Activated naive CD8-positive, alpha-beta T cell treated with anti-CD3 and anti-CD28 coated beads for 36 hours (primary cell): ENCODE data around the gene MORN1. TPM values are rescaled to one million over a fixed set of nuclear protein-coding genes. Genes with fewer than 3 reads are reported as not detected.
A peak's percentile ranks its signal among the peaks of the same experiment; 100 is the strongest.

ENCODE experiments used
- DNase-seq: peaks from one replicate; pipeline ENCODE4 v3.0.0; 2021
- H3K27ac Mint-ChIP-seq: one replicate; pipeline ENCODE4 v1.8.0; 2022; ENCODE audit warnings: mild to moderate bottlenecking, moderate library complexity, mixed read lengths
- H3K27me3 Mint-ChIP-seq: one replicate; pipeline ENCODE4 v1.8.0; 2022; ENCODE audit warnings: mild to moderate bottlenecking, mixed read lengths
- H3K36me3 Mint-ChIP-seq: one replicate; pipeline ENCODE4 v1.8.0; 2021; ENCODE audit warnings: mild to moderate bottlenecking, mixed read lengths
- H3K4me1 Mint-ChIP-seq: one replicate; pipeline ENCODE4 v1.8.0; 2021; ENCODE audit warnings: mixed read lengths
- H3K4me3 Mint-ChIP-seq: one replicate; pipeline ENCODE4 v1.8.0; 2022; ENCODE audit warnings: mild to moderate bottlenecking, moderate library complexity, mixed read lengths
- H3K9me3 Mint-ChIP-seq: one replicate; pipeline ENCODE4 v1.8.0; 2022; ENCODE audit warnings: mixed read lengths
- total RNA-seq, 2 experiments: library from RNA; stranded (reverse); gene quantifications; one replicate each; pipeline ENCODE4 v1.2.3, GENCODE V29; 2021

MORN1 gene
- total RNA-seq, 2 experiments from 2014 or later: 6.8 to 7.8 TPM

DNA sequence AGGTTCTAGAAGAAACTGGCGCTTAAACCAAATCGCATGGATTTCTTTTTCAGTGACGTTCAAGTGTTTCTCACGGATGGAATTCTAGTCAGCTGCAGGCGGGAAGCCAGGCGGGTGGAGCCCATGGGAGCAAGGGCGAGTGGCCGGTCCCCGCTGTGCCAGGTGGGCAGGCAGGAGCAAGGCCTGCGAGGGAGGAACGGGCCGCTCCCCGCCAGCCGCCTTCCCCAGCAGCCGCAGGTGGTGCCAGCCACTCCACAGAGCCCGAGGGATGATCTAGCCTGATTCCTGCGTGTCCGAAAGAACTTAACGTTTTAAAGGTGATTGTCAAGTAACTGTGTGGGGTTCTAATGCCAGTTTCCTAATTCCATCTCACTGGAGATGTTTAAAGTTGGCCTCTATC lies 11.9 kb upstream of the MORN1 start:
- Mint-ChIP-seq H3K27ac (no peak overlapping the region), H3K9me3 (no peaks in the 10 kb centered on the region), H3K36me3 (peaks cover 14% of the 10 kb centered on the region)

DNA sequence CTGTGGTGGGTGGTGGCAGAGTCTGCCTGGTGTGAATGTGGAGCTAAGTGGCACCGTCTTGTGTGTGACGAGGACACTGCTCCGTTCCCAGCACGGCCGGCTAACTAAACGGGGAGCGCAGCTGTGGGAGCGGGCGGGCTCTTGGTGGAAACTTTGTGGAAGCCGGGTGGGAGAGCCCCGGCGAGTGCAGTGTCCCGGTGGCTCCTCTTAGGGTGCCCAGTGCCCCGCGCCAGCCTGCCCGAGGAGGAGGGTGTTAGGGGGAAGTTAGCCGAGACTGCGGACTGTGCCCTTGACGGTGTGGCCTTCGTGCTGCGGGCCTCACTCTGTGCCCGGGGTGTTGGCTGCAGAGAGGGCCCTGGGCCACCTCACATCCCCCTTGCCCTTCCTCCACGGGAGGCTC lies 11.1 kb upstream of the MORN1 start:
- Mint-ChIP-seq H3K4me1 (no peaks in the 10 kb centered on the region), H3K27me3 (no peaks in the 10 kb centered on the region), H3K36me3 (peaks cover 14% of the 10 kb centered on the region), H3K27ac (peak overlapping the region; percentile 72), H3K9me3 (no peaks in the 10 kb centered on the region), H3K4me3 (no peak overlapping the region)
- DNase-seq: no peak

More for the DNA sequence above, 11.9 kb upstream of the MORN1 start:
- Mint-ChIP-seq H3K4me3 (no peak overlapping the region), H3K4me1 (peaks cover 2% of the 10 kb centered on the region), H3K27me3 (no peaks in the 10 kb centered on the region)
- DNase-seq: no peak

DNA sequence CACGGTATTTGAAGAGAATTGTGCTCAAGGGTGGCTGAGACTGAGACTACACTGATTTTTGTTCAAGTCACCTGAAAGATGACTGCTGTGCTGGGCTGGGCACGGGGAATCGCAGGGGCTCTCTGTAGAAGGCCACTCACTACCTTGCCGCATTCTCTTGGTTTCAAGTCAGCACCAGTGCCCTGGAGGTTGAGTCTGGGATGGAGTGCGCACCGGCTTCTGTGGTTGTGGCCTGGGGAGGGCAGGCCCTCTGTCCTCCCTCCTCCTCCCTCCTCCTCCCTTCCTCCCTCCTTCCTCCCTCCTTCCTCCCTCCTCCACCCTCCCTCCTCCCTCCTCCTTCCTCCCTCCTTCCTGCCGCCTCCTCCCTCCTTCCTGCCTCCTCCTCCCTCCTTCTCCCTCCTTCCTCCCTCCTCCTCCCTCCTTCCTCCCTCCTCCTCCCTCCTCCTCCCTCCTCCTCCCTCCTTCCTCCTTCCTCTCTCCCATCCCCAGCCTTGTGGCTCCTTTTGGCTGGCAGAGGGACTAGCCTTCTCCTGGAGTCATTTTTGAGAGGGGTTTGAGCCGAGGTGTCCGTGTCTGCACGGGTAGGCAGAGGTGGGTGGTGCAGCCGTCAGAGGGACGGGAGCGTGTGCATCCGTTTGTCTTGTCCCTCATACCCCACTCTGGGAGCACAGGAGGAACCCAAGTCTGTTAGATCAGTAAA lies 9.7 kb upstream of the MORN1 start:
- Mint-ChIP-seq H3K27me3 (no peaks in the 10 kb centered on the region), H3K4me1 (peaks cover 5% of the 10 kb centered on the region), H3K9me3 (no peaks in the 10 kb centered on the region), H3K27ac (peak overlapping the region; percentile 3), H3K4me3 (no peak overlapping the region), H3K36me3 (peaks cover 19% of the 10 kb centered on the region)
- DNase-seq: no peak

DNA sequence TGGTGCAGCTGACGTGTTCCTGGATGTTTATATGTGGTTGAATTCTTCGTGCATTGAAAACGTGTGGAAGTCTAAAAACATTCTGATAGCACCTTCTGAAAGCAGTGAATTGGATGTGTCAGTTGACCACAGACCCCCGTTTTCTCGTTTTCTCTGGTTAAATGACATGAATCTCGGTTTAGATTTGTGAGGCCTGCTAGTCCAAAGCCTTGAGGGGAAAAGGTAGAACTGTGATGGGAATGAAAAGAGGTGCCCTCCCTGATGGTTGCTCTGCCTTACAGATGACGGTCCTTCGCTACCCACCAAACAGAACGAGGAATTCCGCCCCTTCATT lies 9.2 kb upstream of the MORN1 start:
- Mint-ChIP-seq H3K4me3 (no peak overlapping the region), H3K4me1 (peaks cover 8% of the 10 kb centered on the region), H3K27ac (no peak overlapping the region), H3K36me3 (peaks cover 19% of the 10 kb centered on the region), H3K27me3 (no peaks in the 10 kb centered on the region), H3K9me3 (no peaks in the 10 kb centered on the region)
- DNase-seq: no peak

DNA sequence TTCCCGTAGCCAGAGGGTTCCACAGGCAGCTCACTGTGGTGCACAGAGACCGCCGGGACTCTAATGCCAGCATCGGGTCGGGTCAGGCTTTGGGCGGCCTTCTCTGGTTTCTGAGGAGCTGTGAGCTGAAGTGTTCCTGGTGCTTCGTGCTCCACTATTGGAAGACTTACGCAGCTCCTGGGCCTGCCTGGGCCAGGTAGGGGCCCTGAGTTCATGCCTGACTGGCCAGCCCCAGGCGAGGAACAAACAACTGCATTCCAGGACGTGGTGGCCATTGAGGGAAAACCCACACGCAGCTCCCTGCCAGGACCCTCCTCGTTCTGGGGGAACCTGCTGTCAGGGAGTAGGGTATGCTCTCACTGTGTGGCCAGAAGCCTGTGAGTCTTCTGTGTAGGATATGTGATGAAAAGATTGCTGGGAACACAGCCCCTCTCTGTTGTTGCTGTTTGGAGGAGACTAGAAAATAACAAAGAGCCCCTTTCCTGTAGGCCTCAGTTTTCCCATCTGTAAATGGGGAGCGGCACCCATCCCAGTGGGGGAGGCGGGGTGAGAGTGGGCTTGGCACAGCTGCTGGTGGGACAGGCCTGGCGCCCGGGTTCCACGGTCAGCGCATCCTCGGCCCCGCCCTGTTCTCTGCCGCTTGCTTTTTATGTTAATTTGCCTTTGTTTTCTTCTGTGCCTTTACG lies 8.7 kb upstream of the MORN1 start:
- Mint-ChIP-seq H3K36me3 (peaks cover 19% of the 10 kb centered on the region), H3K27me3 (no peaks in the 10 kb centered on the region), H3K9me3 (no peaks in the 10 kb centered on the region), H3K27ac (no peak overlapping the region), H3K4me1 (peaks cover 10% of the 10 kb centered on the region), H3K4me3 (no peak overlapping the region)
- no peak for DNase-seq

DNA sequence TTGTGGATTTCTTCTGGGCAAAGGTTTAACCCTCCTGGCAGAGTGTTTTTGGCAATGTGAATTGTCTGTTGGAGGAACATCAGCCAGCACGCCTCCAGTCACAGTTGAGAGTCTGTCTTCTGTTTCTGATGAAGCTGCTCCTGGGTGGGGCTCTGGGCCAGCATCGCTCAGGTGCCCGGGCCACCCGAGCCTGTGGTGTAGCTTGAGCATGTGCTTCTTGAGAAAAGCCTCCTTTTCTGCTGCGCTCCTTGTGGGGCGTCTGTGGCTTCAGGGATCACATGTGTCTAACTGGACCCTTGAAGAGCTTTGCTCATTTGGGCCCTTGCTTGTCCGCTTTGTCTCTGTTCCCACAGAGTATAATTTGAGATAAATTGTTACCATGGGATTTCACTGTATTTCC lies 7.5 kb upstream of the MORN1 start:
- H3K9me3 Mint-ChIP-seq: no peaks in the 10 kb centered on the region
- no peak overlapping the region for H3K27ac Mint-ChIP-seq
- H3K27me3 Mint-ChIP-seq: no peaks in the 10 kb centered on the region
- DNase-seq: no peak
- H3K4me1 Mint-ChIP-seq: peaks cover 21% of the 10 kb centered on the region
- H3K36me3 Mint-ChIP-seq: peaks cover 21% of the 10 kb centered on the region
- H3K4me3 Mint-ChIP-seq: no peak overlapping the region

DNA sequence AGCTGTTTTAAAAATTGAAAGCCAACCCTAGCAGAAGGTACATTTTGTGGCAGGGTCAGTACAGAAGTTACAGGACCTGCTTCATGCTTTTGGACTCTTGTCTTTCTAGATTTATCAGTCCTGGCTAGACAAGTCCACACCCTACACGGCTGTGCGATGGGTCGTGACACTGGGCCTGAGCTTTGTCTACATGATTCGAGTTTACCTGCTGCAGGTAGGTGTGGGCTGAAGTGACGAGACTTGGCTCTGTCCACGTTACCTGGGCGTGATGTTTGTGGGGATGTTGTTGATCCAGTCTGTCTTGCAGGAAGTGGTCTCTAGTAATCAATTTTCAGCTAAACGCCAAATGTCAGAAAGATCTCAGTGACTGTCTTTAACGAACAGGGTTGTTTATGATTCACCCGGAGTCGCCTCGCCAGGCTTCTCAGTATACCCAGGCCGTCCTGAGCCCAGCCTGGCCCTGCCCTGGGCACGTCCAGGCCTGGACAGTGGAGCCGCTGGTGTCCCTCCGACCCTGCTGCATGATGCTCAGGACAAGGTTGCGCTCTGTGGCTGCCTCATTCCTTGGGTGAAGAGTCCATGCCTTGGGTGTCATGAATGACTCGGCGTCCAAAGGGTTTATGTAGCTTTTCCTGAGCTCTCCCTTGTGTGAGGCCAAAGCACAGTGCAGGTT lies 5.8 kb upstream of the MORN1 start:
- H3K27ac Mint-ChIP-seq: peak overlapping the region; percentile 75
- no peak for DNase-seq
- H3K36me3 Mint-ChIP-seq: peaks cover 29% of the 10 kb centered on the region
- H3K27me3 Mint-ChIP-seq: no peaks in the 10 kb centered on the region
- H3K4me1 Mint-ChIP-seq: peaks cover 36% of the 10 kb centered on the region
- no peak overlapping the region for H3K4me3 Mint-ChIP-seq
- no peaks in the 10 kb centered on the region for H3K9me3 Mint-ChIP-seq

DNA sequence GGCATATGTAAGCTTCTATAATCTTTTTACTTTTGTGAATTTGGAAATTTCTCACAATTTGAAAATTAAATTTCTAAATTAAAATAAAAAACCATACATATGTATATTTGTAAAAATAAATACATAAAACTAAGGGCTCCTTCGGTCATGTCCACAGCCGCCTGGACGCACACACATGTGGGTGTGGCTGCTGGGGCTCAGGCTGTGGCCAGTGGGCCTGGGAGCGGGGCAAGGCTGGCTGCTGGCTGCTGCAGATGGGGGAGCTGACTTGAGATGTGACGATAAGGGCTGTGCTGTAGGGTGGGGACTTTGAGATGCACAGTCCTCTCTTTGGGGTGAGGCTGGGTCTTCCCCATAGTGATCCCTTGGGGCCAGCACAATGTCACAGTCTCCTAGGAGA lies 5.1 kb upstream of the MORN1 start:
- Mint-ChIP-seq H3K4me3 (no peak overlapping the region), H3K4me1 (peaks cover 36% of the 10 kb centered on the region), H3K36me3 (peaks cover 28% of the 10 kb centered on the region), H3K27ac (no peak overlapping the region), H3K9me3 (no peaks in the 10 kb centered on the region), H3K27me3 (no peaks in the 10 kb centered on the region)
- DNase-seq: no peak

DNA sequence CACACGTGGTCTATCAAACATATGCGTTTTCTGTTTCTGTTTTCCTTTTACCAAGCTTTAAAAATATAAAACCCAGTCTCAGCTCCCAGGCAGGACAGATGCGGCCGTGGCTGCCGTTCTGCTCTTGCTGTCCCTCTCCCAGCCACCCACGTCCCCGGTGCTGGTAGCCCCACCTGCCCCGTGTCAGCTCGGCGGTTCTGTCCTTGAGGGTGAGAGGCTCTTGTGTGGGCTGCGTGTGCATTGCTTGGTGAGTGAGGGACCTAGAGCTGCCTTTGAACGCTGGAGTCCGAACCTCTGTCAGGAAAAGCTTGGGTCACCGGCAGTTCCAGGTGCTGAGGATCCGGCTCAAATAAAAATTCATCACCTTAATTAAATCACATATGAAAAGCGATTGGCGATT lies 4.7 kb upstream of the MORN1 start:
- Mint-ChIP-seq H3K4me3 (no peak overlapping the region), H3K9me3 (no peaks in the 10 kb centered on the region), H3K27me3 (no peaks in the 10 kb centered on the region), H3K27ac (no peak overlapping the region), H3K4me1 (peaks cover 36% of the 10 kb centered on the region), H3K36me3 (peaks cover 28% of the 10 kb centered on the region)
- no peak for DNase-seq

DNA sequence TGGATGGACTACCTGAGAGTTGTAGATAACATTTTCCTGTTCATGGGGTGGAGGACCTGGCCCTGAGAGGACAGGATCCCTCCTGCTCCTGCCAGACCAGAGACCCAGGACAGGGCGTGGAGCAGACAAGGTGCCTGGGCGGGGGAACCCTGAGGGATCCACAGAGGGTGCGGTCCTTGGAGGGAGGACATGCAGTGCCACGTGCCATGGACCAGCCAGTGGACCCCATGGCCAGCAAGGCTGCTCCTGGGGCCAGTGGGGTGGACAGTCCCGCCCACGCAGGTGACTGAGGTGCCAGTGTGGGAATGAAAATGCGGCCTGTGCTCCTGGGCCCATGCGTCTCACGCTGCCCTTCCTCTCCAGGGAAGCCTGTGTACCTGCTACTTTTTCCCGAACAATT lies 3.9 kb upstream of the MORN1 start:
- H3K27me3 Mint-ChIP-seq: no peaks in the 10 kb centered on the region
- no peak overlapping the region for H3K4me3 Mint-ChIP-seq
- peaks cover 22% of the 10 kb centered on the region for H3K36me3 Mint-ChIP-seq
- peaks cover 38% of the 10 kb centered on the region for H3K4me1 Mint-ChIP-seq
- H3K9me3 Mint-ChIP-seq: no peaks in the 10 kb centered on the region
- no peak for DNase-seq
- no peak overlapping the region for H3K27ac Mint-ChIP-seq

DNA sequence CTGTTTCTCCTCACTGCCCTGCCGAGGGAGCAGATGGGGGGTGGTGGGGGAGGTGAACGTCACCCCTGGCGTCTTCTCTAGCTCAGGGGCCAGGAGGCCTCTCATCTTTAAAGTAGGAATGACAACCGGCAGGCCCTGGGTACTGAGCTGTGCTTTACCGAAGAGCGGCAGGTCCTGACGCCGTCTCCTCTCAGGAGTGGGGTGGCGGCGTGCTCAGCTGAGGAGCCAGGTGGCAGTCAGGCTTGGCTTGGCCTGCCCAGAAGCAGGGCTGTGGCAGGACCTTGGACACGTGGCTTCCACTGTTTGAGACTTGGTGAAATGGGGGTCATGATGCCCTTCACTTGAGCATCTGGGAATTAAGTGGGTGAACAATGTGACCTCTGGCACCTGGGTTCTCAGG lies 3.4 kb upstream of the MORN1 start:
- peaks cover 22% of the 10 kb centered on the region for H3K36me3 Mint-ChIP-seq
- H3K4me1 Mint-ChIP-seq: peaks cover 38% of the 10 kb centered on the region
- H3K27ac Mint-ChIP-seq: no peak overlapping the region
- no peaks in the 10 kb centered on the region for H3K27me3 Mint-ChIP-seq
- H3K9me3 Mint-ChIP-seq: no peaks in the 10 kb centered on the region
- H3K4me3 Mint-ChIP-seq: no peak overlapping the region
- no peak for DNase-seq

DNA sequence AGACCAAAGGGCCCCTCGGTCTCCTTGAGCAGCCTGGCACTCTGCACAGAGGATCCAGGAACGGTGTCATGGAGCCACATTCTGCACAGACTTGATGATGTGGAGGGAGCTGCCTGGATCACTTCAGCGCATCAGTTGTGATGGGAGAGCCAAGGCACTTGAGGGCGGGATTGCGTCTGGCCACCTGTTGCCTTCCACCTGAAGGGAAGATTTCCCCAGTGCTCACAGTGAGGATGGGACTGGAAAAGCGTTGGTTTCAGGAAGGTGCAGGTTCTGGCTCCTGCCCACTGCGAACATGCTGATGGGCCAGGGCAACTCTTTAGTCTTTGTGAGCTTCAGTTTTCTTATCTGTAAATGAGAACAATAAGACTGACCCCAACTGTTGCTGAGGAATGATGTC lies 2.9 kb upstream of the MORN1 start:
- Mint-ChIP-seq H3K4me3 (no peak overlapping the region), H3K27ac (peak overlapping the region; percentile 60), H3K9me3 (no peaks in the 10 kb centered on the region), H3K36me3 (peaks cover 22% of the 10 kb centered on the region), H3K27me3 (no peaks in the 10 kb centered on the region), H3K4me1 (peaks cover 38% of the 10 kb centered on the region)
- no peak for DNase-seq

DNA sequence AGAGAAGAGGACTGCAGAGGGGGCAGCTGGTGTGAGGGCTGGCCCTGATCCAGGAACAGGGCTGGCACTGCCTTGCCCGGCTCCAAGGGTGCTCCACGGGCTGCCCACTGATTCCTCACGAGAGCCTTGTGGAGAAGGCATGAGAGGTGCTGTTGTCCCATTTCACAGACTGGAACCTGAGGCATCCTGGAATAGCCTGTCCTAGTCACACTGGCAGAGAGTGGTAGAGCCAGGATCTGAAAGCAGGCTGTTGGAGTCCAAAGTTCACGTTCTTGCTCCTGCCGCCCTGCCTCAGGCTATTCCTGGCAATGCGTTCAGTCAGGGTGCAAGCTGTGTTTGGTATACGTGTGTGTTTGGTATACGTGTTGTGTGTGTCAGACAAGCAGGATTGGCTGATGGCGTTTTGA lies 2.1 kb upstream of the MORN1 start:
- H3K4me1 Mint-ChIP-seq: peaks cover 38% of the 10 kb centered on the region
- peak overlapping the region; percentile 89 for H3K4me3 Mint-ChIP-seq
- peaks cover 19% of the 10 kb centered on the region for H3K36me3 Mint-ChIP-seq
- H3K27me3 Mint-ChIP-seq: no peaks in the 10 kb centered on the region
- H3K9me3 Mint-ChIP-seq: no peaks in the 10 kb centered on the region
- peak overlapping the region; percentile 80 for H3K27ac Mint-ChIP-seq
- no peak for DNase-seq

DNA sequence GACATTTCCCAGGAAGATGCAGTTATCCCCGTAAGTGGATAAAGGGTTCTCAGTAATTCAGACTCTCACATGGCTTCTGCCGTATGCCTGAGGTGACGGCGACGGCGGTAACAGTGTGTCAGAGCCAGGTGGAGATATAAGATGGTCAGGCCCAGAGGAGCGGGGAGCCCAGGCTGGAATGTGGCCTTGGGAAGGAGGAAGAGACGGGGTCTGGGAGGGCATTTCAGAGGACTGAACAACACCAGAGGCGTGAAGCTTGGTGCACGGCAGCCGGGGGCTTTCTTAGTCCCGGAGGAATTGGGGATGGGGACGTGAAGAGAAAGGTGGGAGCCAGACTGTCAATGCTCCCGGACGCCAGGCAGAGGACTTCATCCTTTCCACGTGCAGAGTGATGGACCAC lies 1.3 kb upstream of the MORN1 start:
- H3K4me3 Mint-ChIP-seq: peak overlapping the region; percentile 89
- peak overlapping the region; percentile 80 for H3K27ac Mint-ChIP-seq
- no peak for DNase-seq
- no peaks in the 10 kb centered on the region for H3K9me3 Mint-ChIP-seq
- peaks cover 38% of the 10 kb centered on the region for H3K4me1 Mint-ChIP-seq
- no peaks in the 10 kb centered on the region for H3K27me3 Mint-ChIP-seq
- H3K36me3 Mint-ChIP-seq: peaks cover 19% of the 10 kb centered on the region

DNA sequence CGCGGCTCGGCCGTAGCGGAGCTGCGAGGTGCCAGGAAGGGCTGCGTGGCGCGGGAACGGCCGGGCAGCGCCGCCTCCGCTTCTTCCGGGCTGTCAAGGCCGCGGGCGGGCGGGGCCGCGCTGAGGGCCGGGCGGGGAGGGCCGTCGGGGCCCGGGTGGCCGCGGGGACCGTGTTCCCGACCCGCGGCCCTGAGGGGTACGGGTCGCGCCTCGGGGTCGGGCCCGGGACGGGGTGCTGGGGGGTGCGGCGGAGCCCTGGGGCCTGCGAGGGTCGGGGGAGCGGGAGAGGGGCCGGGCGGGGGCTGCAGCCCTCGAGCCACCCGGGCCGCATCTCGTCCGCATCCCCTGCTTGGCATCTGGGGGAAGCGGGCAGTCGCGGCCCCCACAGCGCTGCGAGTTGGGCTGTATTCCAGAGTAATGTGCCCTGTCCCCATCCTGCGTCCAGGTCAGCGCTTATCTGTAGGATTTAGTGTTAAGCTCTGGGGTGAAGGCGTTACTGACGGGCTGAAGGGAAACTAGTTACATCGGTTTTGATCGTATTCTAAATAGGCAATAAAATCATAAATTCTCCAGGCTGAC lies 666 bp upstream of the MORN1 start:
- no peak for DNase-seq
- peak overlapping the region; percentile 80 for H3K27ac Mint-ChIP-seq
- no peaks in the 10 kb centered on the region for H3K9me3 Mint-ChIP-seq
- H3K4me1 Mint-ChIP-seq: peaks cover 37% of the 10 kb centered on the region
- H3K4me3 Mint-ChIP-seq: peak overlapping the region; percentile 89
- H3K27me3 Mint-ChIP-seq: no peaks in the 10 kb centered on the region
- peaks cover 17% of the 10 kb centered on the region for H3K36me3 Mint-ChIP-seq
